GM06990 (cell line): Measurements from ENCODE around the gene PRKACB.

Source experiments
- DNase-seq: peaks from one replicate; pipeline ENCODE4 v3.0.0-alpha.2; 2011; ENCODE audit not compliant: insufficient read length; ENCODE audit errors: extremely low read depth
- H3K27me3 ChIP-seq: replicated peaks from 2 replicates; pipeline ENCODE4 v1.6.0; 2011; ENCODE audit warnings: low read length; ENCODE audit not compliant: control insufficient read depth, insufficient read depth
- H3K36me3 ChIP-seq: 2 replicates; pipeline ENCODE4 v1.5.1; 2011; ENCODE audit warnings: low read length; ENCODE audit not compliant: control insufficient read depth, insufficient read depth
- H3K4me3 ChIP-seq: replicated peaks from 2 replicates; pipeline ENCODE4 v1.5.1; 2011; ENCODE audit warnings: low read depth, mild to moderate bottlenecking, control low read depth, low read length
- TF ChIP-seq, protein P1 (sequence below): IDR thresholded peaks from 2 replicates; pipeline ENCODE4 v1.5.1; 2011; ENCODE audit warnings: low read length, control low read depth, mild to moderate bottlenecking, inconsistent platforms; ENCODE audit not compliant: insufficient read depth, poor library complexity, severe bottlenecking

The PRKACB gene

DNA sequence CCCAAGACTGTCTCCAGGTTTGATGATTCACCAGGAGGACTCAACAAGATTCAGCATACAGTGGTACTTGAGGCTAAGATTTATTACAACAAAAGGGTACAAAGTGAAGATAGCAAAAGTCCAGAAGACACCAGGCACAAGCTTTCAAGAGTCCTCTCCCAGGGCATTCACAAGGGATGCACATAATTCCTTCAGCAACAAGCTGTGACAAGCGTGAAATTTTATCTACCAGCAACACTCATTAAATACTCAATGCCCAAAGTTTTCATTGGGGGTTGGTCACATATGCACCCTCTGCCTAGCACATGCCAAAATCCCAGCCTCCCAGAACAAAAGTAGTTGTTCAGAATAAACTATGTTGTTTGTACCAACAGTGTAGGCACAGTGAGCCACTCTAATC is 62.3 kb downstream of the PRKACB start:
- TF ChIP-seq, protein P1, sequence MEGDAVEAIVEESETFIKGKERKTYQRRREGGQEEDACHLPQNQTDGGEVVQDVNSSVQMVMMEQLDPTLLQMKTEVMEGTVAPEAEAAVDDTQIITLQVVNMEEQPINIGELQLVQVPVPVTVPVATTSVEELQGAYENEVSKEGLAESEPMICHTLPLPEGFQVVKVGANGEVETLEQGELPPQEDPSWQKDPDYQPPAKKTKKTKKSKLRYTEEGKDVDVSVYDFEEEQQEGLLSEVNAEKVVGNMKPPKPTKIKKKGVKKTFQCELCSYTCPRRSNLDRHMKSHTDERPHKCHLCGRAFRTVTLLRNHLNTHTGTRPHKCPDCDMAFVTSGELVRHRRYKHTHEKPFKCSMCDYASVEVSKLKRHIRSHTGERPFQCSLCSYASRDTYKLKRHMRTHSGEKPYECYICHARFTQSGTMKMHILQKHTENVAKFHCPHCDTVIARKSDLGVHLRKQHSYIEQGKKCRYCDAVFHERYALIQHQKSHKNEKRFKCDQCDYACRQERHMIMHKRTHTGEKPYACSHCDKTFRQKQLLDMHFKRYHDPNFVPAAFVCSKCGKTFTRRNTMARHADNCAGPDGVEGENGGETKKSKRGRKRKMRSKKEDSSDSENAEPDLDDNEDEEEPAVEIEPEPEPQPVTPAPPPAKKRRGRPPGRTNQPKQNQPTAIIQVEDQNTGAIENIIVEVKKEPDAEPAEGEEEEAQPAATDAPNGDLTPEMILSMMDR: no peak
- Histone ChIP-seq H3K4me3 (no peak overlapping the region), H3K27me3 (no peaks in the 10 kb centered on the region), H3K36me3 (no peaks in the 10 kb centered on the region)
- no peak for DNase-seq

DNA sequence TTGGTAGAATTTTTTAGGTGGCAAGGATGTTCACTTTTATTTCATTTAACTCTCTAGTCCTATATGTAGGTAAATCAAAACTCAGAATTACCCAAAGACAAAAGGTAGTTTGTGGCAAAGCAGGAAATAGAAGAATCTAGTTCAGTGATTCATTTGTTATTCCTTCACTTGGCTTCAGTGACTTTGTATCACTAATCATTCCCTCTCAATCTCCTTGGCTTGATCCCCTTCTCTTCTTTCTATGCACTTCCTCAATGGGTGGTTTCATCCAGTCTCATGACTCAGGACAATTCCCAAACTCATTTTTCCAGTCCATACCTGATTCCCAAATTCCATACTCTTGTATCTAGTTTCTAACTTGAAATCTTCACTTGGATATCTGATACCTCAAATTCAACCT is 64.9 kb downstream of the PRKACB start:
- no peaks in the 10 kb centered on the region for H3K36me3 ChIP-seq
- DNase-seq: no peak
- TF ChIP-seq, protein P1: no peak
- H3K4me3 ChIP-seq: no peak overlapping the region
- H3K27me3 ChIP-seq: no peaks in the 10 kb centered on the region

DNA sequence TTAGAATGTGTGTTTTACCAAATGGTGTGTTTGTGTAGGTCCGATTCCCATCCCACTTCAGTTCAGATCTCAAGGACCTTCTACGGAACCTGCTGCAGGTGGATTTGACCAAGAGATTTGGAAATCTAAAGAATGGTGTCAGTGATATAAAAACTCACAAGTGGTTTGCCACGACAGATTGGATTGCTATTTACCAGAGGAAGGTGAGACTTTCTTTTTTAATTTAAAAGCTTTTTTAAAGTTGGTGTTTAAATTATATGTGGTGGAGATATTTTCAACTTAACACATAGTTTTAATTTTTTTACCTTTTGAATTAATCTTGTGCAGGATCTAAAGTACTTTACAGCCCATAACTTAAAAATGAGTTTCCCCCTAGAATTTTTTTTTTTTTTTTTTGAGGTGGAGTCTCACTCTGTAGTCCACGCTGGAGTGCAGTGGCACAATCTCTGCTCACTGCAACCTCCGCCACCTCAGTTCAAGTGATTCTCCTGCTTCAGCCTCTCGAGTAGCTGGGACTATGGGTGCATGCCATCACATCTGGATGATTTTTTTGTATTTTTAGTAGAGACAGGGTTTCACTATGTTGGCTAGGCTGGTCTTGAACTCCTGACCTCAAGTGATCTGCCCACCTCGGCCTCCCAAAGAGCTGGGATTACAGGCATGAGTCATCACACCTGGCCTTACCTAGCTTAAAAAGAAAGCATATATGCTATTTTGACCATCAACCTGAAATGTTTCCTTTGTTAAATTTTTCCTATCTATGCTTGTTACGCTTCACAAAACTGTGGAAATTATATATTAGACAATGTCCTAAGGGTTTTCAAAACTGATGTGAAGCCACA is 70.3 kb downstream of the PRKACB start:
- DNase-seq: no peak
- Histone ChIP-seq H3K36me3 (no peaks in the 10 kb centered on the region), H3K4me3 (no peak overlapping the region), H3K27me3 (no peaks in the 10 kb centered on the region)
- TF ChIP-seq, protein P1: no peak

DNA sequence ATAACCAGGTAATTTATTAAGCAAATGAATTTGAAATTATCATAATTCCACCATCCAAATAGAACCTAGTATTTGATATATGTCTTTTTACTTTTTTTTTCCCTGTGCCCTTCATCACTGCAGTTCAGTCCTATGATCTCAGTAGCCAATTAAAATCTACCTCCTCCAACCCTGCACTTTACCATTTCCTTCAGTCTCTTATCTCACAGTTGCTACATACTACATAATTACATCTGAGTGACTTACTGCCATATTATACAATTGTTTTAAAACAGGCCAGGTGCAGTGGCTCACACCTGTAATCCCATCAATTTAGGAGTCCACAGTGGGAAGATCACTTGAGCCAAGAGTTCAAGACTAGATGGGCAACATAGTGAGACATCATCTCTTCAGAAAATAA is 73.2 kb downstream of the PRKACB start:
- no peak for DNase-seq
- TF ChIP-seq, protein P1: no peak
- Histone ChIP-seq H3K36me3 (no peaks in the 10 kb centered on the region), H3K27me3 (no peaks in the 10 kb centered on the region), H3K4me3 (no peak overlapping the region)

DNA sequence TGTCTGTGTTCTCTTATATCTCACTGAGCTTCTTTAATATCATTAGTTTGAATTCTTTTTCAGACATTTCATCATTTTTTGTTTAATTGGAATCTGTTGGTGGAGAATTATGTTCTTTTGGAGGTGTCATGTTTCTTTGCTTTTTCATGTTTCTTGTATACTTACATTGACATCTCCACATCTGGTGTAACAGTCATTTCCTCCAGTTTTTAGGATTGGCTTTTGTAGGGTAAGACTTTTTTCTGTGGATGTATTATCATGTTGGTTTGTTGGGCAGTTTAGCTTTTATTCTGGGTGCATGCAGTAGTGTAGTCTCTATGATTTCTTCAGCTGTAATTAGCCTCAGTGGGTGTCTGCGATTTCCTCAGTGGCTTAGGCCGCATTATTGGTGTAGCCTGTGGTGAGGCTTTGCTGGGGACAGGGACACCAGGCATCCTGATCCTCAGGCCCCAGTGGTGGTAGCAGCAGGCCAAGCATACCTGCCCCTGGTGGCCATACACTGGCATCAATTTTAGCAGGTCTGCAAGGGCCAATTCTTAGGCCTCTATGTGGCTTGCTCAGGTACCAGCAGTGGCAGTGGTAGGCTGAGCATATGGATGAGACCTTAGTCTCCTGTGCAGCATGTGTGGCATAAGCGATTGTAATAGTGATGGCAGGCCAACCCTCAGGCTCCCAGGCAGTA is 79.8 kb downstream of the PRKACB start:
- Histone ChIP-seq H3K4me3 (no peak overlapping the region), H3K36me3 (no peaks in the 10 kb centered on the region)
- TF ChIP-seq, protein P1: no peak

DNA sequence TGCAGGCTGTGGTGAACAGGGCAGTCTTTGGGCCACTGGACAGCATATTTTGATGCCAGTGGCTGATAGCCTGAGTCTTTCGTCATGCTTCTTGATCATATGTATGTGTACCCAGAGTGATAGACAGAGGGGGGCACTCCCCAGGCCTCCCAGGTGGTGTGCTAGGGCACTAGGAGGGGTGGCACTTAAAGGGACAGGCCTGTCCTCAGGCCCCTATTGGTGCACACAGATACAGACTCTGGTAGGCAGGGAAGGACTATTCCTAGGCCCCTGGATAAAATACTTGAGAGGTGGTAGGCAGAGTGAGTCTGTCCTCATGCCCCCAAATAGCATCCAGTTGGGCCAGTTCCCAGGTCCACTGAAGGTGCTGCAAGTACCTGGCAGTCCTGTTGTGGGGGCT is 80.8 kb downstream of the PRKACB start:
- no peaks in the 10 kb centered on the region for H3K27me3 ChIP-seq
- H3K36me3 ChIP-seq: no peaks in the 10 kb centered on the region
- no peak overlapping the region for H3K4me3 ChIP-seq
- DNase-seq: no peak
- TF ChIP-seq, protein P1: no peak

More for the DNA sequence above, 79.8 kb downstream of the PRKACB start:
- H3K27me3 ChIP-seq: no peaks in the 10 kb centered on the region
- no peak for DNase-seq
